Stimulated activated CD4-positive, alpha-beta T cell treated with anti-CD3 and anti-CD28 coated beads, Interleukin-4, amount 100 ng/mL, for 24 hours (primary cell): Measurements from ENCODE around the gene ALPP.
"Not testable (repeated sequence)": the region's sequence is repeated elsewhere in the genome, so short reads cannot be mapped to it uniquely, and the experiment has no call there.

Experiments
- DNase-seq: peaks from one replicate; pipeline ENCODE4 v3.0.0-alpha.2; 2020

The ALPP gene

GRCh38 chr2:232341061-232341738, 37.4 kb upstream of the ALPP start:
- DNase-seq = no peak

GRCh38 chr2:232341739-232342126, 36.8 kb upstream of the ALPP start:
- DNase-seq = no peak

- no peak for DNase-seq
Measured at GRCh38 chr2:232342635-232343565, 35.7 kb upstream of the ALPP start.

- no peak for DNase-seq
Measured at GRCh38 chr2:232343821-232344220, 34.7 kb upstream of the ALPP start.

GRCh38 chr2:232345251-232345650, 33.3 kb upstream of the ALPP start:
- no peak for DNase-seq

- no peak for DNase-seq
Measured at GRCh38 chr2:232347369-232347768, 31.2 kb upstream of the ALPP start.

- no peak for DNase-seq
Measured at GRCh38 chr2:232348936-232349335, 29.6 kb upstream of the ALPP start.

- DNase-seq = no peak
Measured at GRCh38 chr2:232349546-232349945, 29.0 kb upstream of the ALPP start.

- DNase-seq = no peak
Measured at GRCh38 chr2:232349946-232350635, 28.5 kb upstream of the ALPP start.

- DNase-seq = no peak
Measured at GRCh38 chr2:232350804-232351685, 27.5 kb upstream of the ALPP start.

- DNase-seq = no peak
Measured at GRCh38 chr2:232351686-232352510, 26.7 kb upstream of the ALPP start.

- DNase-seq = no peak
Measured at GRCh38 chr2:232352511-232353091, 25.9 kb upstream of the ALPP start.

GRCh38 chr2:232353096-232353495, 25.5 kb upstream of the ALPP start:
- DNase-seq = no peak

- DNase-seq = no peak
Measured at GRCh38 chr2:232353660-232354059, 24.9 kb upstream of the ALPP start.

- DNase-seq = no peak
Measured at GRCh38 chr2:232354069-232354468, 24.5 kb upstream of the ALPP start.

- no peak for DNase-seq
Measured at GRCh38 chr2:232361646-232362045, 16.9 kb upstream of the ALPP start.

GRCh38 chr2:232362174-232362900, 16.2 kb upstream of the ALPP start:
- no peak for DNase-seq

- DNase-seq = not testable (repeated sequence)
Measured at GRCh38 chr2:232363064-232363783, 15.3 kb upstream of the ALPP start.

GRCh38 chr2:232363784-232364615, 14.6 kb upstream of the ALPP start:
- no peak for DNase-seq
